Mesangial cell (primary cell): ENCODE measurements around the gene POTEB. TPM values are rescaled to one million over a fixed set of nuclear protein-coding genes. Genes with fewer than 3 reads are reported as not detected.

Experiments used
- total RNA-seq: library from RNA; depleted of rRNA; stranded (reverse); fragments of >200 nt; gene quantifications from 2 replicates; pipeline ENCODE4 v1.2.3, GENCODE V29; 2015

POTEB gene
- not detected in 2 replicates for total RNA-seq

GRCh38 chr15:21877635-21878034, at the start of gene POTEB:
Gene POTEB, minus strand, starts transcription at chr15:21877735. Its CDS starts 489 bp downstream, at chr15:21877246.

Other genes with a start within 250 kb of the POTEB start
- gene OR4M2, start 202.8 kb upstream of the POTEB start, total RNA-seq: not detected in 2 replicates